GM12891 (cell line): ENCODE measurements around the gene ZNF71.

ENCODE experiments used
- POLR2AphosphoS5 ChIP-seq: IDR thresholded peaks from 2 replicates; pipeline ENCODE4 v1.6.1; 2011; ENCODE audit warnings: low read depth, low read length, control low read depth
- SPI1 ChIP-seq: IDR thresholded peaks from 2 replicates; pipeline ENCODE4 v1.6.1; 2011; ENCODE audit warnings: low read depth, low read length, control low read depth

DNA sequence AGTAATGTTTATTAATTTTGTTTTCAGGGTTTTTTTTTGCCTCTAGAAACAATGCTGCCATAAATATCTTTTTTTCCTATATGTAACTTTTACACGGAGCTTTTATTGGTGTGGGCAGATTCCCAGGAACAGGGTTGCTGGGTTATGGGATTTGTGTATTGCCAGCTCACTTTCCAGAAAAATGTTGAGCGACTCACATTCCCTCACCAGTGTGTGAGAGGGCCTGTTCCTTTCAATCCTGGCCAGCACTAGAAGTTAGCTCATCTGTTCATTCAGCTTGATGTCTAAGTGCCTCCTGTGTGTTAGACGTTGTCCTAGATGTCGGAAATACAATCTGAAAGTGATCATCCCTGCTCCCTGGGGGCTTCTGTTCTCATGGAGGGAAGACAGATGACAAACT is 2.6 kb downstream of the ZNF71 start:
- no peak for TF ChIP-seq POLR2AphosphoS5
- no peak for TF ChIP-seq SPI1
